Measurements from ENCODE around the gene VPS37B. TPM values are rescaled to one million over a fixed set of nuclear protein-coding genes. Genes with fewer than 3 reads are reported as not detected.

The VPS37B gene
- total RNA-seq, 1 donor from 2014 or later, result 22.9 TPM

- TF ChIP-seq CTCF (IDR thresholded peaks at IDR 0.05; ENCODE audit: unreplicated experiment), result no peak
- H3K36me3 Mint-ChIP-seq (ENCODE audit: insufficient read depth), result peaks cover 2% of the 10 kb centered on the region
- peaks cover 26% of the 10 kb centered on the region for H3K4me1 Mint-ChIP-seq (ENCODE audit: low read depth)
- no peaks in the 10 kb centered on the region for H3K27me3 Mint-ChIP-seq
- no peaks in the 10 kb centered on the region for H3K9me3 Mint-ChIP-seq (ENCODE audit: low read depth)
- no peak overlapping the region for H3K4me3 Mint-ChIP-seq (ENCODE audit: low read depth)
- peak overlapping the region; percentile 63 for H3K27ac Mint-ChIP-seq
- no peak for DNase-seq (ENCODE audit: low spot score, unreplicated experiment)
Observed at GRCh38 chr12:122884091-122884826, 11.7 kb downstream of the VPS37B start.

- Mint-ChIP-seq H3K27ac (no peak overlapping the region), H3K4me3 (ENCODE audit: low read depth) (no peak overlapping the region), H3K9me3 (ENCODE audit: low read depth) (no peaks in the 10 kb centered on the region), H3K27me3 (no peaks in the 10 kb centered on the region), H3K36me3 (ENCODE audit: insufficient read depth) (peaks cover 2% of the 10 kb centered on the region), H3K4me1 (ENCODE audit: low read depth) (peaks cover 16% of the 10 kb centered on the region)
- no peak for DNase-seq (ENCODE audit: low spot score, unreplicated experiment)
- no peak for TF ChIP-seq CTCF (IDR thresholded peaks at IDR 0.05; ENCODE audit: unreplicated experiment)
Observed at GRCh38 chr12:122882908-122883558, 12.9 kb downstream of the VPS37B start.

GRCh38 chr12:122880668-122881067 lies 15.3 kb downstream of the VPS37B start:
- DNase-seq (ENCODE audit: low spot score, unreplicated experiment), result no peak
- Mint-ChIP-seq H3K36me3 (ENCODE audit: insufficient read depth) (peaks cover 2% of the 10 kb centered on the region), H3K27me3 (no peaks in the 10 kb centered on the region), H3K27ac (no peak overlapping the region), H3K9me3 (ENCODE audit: low read depth) (no peaks in the 10 kb centered on the region), H3K4me1 (ENCODE audit: low read depth) (peaks cover 6% of the 10 kb centered on the region), H3K4me3 (ENCODE audit: low read depth) (no peak overlapping the region)
- TF ChIP-seq CTCF (IDR thresholded peaks at IDR 0.05; ENCODE audit: unreplicated experiment), result peak; percentile 44

GRCh38 chr12:122880155-122880667 lies 15.7 kb downstream of the VPS37B start:
- Mint-ChIP-seq H3K9me3 (ENCODE audit: low read depth) (no peaks in the 10 kb centered on the region), H3K4me3 (ENCODE audit: low read depth) (no peak overlapping the region), H3K27ac (no peak overlapping the region), H3K36me3 (ENCODE audit: insufficient read depth) (peaks cover 2% of the 10 kb centered on the region), H3K4me1 (ENCODE audit: low read depth) (peaks cover 9% of the 10 kb centered on the region), H3K27me3 (no peaks in the 10 kb centered on the region)
- DNase-seq (ENCODE audit: low spot score, unreplicated experiment), result no peak
- TF ChIP-seq CTCF (IDR thresholded peaks at IDR 0.05; ENCODE audit: unreplicated experiment), result no peak

- DNase-seq (ENCODE audit: low spot score, unreplicated experiment), result no peak
- H3K27me3 Mint-ChIP-seq, result no peaks in the 10 kb centered on the region
- TF ChIP-seq CTCF (IDR thresholded peaks at IDR 0.05; ENCODE audit: unreplicated experiment), result no peak
- H3K4me1 Mint-ChIP-seq (ENCODE audit: low read depth), result peaks cover 10% of the 10 kb centered on the region
- peak overlapping the region; percentile 23 for H3K27ac Mint-ChIP-seq
- H3K4me3 Mint-ChIP-seq (ENCODE audit: low read depth), result no peak overlapping the region
- H3K9me3 Mint-ChIP-seq (ENCODE audit: low read depth), result no peaks in the 10 kb centered on the region
- peaks cover 2% of the 10 kb centered on the region for H3K36me3 Mint-ChIP-seq (ENCODE audit: insufficient read depth)
Observed at GRCh38 chr12:122878780-122879612, 16.9 kb downstream of the VPS37B start.

Data from progenitor cell of endocrine pancreas (in vitro differentiated cells).